GM18861 (cell line): ENCODE measurements around the gene MGMT.

Experiments
- ATAC-seq: cut with Tn5 transposase; IDR thresholded peaks from one replicate; pipeline ENCODE4 v1.9.1; 2021; ENCODE audit not compliant: unreplicated experiment

MGMT gene

DNA sequence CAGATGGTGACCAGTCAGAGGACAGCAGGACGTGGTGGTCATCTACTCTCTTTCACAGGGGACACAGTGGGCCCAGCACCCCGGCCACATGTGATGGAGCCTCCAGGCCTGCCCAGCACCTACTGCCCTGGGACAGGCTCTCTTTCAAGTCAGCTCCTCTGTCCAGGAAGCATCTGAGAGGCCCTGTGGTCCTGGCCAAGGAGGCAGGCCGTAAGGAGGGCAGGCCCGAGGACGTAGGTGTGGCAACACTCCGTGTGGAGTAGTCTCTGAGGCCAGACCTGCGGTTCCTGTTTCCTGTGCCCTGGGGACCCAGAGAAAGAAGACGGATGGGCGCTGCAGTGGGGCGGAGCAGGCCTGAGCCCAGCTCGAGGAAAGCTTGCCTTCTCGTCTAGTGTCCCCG, 317.9 kb downstream of the MGMT start:
- no peak for ATAC-seq

DNA sequence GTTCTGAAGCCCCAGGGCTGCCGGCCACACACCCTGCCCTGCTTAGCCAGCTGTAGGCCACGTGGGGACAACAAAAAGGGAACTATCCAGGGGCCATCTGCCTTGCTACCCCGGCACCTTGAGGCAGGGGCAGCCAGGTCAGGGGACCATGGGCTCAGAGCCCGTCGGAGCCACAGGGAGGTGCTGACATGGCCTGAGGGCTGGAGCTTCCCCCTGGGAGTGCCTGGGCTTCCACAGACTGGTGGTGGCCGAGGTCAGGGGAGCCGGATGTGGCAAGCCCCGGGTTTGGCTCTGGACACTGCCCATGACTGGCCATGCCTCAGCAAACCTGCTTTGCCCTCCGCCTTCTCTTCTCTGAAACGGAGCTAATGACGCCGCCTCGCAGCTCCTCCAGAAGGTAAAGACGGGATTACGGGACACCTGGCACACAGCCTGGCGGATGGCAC, 318.5 kb downstream of the MGMT start:
- no peak for ATAC-seq

DNA sequence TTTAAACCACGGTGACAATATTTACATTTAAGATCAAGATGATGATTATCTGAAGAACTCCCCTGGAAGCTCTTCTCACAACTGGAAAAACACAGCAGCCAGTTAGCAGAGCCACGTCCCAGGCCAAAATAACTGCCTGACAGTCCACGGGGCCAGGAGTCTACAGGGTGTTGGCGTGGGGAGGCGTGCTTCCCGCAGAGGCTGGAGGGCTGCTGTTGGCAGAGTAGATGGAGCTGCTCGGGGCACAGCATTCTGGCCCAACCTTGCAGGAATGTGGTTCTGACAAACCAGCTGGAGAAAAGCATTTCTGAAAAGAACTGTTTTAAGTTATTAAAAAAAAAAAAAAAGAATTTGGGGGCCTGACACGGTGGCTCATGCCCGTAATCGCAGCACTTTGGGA, 319.2 kb downstream of the MGMT start:
- ATAC-seq, result no peak

DNA sequence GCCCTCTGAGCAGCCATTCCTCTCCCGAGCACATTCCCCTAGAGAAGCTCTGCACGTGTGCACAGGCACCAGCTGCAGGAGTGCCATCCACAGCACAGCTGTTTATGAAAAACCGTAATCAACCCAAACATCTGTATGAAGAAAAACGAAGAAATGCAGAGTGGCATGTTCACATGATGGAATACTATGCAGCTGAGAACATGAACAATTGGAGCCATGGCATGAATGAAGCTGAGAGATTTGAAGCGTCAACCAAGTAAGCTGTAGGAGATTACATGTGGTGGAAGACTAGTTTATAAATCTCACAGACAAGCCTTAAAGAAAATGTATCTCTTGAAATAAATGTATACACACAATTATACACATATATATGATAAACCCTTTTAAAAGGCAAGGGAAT, 320.5 kb downstream of the MGMT start:
- no peak for ATAC-seq

DNA sequence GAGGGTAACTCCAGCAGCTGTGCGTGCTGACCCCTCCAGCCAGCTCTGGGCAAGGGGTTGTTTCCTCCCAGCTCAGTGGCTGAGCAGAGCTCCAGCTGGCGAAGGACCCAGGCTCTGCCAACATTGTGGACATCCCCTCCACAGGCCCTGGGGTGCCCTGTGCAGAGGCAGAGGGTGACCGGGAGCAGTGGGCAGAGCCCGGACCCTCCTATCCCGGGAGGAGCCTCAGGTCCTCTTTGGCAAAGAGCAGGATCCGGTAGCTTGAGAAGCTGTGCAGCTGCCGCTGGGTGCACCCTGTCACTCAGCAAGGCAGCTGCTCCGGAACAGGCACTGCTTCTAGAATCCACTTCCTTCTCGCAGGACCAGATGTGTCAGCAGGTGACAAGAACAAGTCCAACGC, 321.2 kb downstream of the MGMT start:
- ATAC-seq, result no peak

DNA sequence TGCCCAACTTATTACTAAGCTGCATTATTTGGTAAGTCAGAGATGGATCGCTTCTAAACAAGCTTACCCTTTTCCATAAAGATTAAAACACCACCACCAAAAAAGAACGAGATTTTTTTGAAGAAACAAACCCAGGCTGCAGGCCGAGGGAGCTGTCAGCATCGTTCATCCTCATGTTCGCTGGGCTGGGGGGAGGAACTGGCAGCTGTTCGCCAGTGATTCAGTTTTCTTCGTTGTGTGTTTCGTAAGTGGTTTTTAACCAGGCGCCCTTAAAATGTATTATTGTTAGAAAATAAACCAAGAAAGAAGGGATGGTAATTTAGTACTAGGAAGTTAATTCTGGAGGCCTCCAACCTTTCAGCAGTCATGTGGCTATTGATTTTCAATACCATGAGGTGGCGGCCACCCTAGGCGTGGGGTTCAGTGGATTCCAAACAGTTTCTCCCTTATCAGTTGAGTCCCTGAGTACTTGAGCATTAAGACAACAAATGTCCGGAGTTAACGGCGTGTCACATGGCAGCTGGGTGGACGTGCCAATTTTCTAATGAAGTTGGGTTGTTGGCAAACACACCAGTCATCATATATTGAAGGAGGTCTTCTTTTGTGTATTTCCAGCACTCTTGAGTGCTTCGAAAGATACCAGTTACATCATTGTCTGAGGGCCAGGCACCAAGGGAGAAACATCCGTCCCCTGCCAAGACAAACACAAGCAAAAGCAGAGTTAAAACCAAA, 323.8 kb downstream of the MGMT start:
- no peak for ATAC-seq

DNA sequence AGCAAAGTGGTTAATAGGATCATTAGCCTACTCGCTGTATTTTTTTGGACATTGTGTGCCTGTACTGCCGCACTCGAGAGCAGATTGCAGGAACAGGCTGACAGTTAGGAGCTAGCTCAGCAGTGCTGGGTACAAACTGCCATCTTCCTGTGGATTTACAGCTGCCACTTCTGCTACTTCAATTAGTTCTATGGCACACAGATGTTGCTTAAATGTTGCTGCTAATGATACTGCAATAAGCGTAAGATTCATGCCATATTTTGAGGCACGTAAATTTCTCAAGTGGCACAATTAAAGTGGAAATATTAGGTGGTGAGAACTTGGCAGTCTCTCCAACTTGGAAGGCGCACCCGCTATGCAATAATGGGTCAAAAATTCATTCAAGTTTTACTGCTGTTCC, 325.1 kb downstream of the MGMT start:
- no peak for ATAC-seq

DNA sequence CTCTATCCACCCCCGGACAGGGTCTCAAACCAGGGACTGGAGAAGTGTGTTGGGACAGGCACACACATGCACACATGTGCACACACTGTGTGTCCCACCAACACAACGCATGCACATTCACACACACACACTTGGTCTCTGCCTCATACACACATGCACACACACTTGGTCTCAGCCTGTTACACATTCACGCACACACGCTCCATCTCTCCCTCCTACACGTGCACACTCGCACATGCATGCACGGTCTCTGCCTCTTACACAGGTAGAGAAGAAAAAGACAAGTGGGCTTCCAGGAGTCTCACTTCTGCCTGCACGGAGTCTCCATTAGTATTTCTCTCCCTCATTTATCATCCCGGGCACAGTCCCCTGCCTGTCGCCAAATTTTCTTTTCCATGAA, 325.8 kb downstream of the MGMT start:
- no peak for ATAC-seq

DNA sequence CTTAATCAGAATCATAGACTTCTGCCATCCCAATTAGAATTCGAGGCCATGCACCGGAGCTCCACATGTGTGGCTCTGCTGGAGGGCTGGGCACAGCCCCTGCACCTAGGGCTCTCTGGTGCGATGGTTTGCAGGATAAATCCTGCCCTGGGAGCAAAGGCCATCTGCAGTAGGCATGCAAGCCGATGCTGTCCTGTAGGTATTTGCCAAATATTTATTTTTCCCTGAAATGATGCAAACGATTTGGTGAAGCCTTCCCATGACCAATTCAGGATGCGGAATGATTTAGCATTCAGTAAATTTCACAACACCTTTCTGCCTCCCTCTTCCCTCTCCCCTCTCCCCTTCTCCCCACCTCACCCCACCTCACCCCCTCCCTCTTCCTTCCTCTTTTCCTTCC, 326.4 kb downstream of the MGMT start:
- no peak for ATAC-seq

DNA sequence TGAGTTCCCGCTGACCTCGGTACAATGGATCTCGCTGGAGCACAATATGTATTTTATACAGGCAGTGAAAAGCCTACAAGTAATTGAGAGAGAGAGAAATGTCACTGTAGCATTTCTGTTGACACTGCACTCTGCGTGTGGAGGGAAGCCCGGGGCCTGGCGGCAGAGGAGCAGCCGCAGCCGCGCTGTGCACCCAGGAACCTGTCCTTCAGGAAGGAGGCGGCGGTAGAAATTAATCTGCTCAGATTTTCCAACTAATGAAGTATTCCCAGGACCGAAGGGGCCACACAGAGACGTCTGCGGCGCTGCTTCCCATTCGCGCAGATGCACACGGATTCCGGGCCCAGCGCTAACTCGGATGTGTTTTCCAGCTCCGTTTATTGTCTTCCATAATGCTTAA, 327.0 kb downstream of the MGMT start:
- no peak for ATAC-seq

DNA sequence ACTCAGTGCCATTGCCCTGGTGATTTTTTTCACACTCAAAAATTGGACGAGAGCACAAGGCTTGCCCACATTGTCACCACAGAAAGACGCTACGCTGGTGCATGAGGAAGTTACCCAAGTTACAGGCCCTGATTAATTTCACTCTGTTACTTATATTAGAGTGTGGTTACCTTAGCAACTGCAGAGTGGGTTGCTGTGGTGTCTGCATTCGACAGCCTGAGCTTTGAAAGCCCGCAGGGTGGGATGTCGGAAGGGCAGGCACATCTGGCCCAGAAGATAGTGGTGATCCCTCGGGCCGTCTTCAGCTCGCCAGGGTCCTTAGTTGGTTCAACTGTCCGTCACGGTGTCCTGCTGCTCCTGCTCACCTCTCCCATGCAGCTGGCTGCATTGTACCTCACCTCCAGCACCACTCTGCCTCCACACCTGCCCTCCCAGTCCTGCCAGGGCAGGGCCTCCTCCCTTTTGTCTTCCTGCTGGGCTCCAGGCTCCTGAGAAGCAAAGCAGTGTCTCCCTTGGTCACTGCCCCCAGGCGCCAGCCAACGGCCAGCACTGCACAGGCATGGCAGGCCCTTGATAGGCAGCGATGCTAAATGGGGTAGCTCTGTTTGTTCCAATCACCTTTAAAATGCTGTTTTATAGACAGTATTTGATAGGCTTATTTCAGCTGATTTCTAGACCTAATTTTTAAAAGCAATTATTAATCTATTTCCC, 329.8 kb downstream of the MGMT start:
- ATAC-seq, result no peak

DNA sequence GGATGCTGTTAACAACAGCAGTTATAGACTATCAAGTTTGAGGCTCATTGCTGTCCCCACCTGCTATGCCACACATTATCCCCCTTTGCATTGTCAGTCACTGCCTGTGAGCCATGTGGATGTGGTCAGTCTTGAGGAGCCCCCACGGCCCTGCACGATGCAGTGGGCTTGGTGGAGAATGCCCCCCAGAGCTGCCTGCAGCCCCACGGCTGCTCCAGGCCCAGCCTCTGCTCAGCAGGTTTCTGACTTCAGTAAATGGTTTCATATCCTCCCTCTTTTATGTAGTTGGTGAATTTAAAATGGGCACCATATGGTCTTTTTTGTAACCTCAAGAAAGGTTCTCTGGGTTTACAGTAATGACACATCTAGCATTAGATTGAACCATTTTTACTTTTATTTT, 332.9 kb downstream of the MGMT start:
- ATAC-seq, result no peak

DNA sequence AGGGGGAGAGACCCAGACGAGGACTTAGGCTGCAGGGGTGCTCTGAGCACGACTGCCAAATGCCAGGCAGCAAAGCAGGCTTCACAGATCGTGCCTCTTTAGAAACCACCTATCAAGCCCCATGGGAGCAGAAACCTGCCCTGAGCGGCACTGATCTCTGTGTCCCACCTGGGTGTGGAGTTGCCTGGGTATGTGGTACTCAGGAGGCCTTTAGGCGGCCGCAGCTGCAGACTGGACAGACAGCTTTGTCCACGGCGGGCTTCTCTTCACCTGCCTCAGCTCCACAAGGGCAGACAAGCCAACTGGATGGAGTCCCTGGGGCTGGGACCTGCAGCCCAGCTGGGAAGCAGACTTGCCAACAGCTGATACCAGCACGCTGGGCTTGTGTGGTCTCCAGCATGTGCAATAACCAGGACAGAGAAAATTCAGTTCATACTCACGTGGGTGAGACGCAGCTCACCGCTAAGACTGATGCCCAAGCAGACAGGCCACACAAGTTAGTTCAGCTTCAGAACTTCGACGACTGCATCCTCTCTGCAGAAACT, 333.8 kb downstream of the MGMT start:
- ATAC-seq, result no peak

DNA sequence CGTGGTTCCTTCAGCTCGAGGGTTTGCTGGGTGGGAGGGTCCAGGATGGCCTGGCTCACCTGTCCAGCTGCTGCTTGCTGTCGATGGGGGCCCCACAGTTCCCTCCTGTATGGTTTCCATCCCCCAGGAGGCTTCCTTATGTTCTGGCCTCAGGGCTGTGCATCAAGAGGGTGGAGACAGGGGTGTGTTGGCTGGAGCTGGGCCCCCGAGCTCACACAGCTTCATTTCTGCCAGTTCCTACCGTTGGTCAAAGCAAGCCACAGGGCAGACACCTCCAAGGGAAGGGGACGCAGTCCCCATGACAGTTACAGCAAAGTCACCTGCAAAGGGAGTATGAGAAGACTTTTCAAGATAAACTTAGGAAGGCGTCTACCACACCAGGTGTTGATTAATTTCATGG, 340.2 kb downstream of the MGMT start:
- ATAC-seq, result no peak

DNA sequence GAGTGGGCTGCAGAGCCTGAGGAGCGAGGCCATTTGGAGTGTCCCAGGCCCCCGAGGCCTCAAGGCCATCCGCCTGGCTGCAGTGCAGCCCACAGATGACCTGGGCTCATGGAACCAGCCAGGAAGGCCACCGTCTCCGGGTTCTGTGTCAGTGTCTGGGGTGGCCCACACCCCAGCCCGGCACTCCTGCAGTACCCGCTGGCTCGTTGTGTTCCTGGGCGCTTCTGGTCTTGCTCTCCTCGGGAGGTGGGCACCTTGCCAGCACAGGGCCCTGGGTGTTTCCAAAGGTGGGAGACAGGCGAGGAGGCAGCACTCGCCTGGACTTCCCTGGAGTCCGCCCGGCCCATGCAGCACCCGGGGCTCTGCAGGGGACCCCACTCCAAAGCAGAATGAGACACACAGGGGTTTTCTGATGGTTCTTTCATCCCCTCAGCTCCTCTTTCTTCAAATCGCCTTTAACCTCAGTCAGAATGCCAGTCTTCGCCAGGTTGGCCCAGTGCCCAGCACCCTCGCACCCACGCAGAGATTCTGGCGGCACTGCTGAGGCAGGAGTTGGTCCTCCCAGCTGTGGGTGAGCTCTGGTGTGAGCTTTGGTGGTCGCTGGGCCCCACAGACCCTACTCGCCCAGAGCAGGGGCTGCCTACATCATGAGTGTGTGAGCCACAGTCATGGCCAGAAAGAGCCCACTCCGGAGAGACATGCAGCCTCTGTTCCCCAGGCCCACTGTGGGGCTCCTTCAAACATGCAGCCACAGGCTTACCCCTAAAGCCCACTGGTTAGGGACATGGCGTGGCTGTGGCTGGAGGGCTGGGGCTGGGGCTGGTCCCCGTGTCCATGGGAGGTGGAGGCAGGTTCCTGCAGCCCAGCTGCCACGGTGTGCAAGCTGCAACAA, 341.3 kb downstream of the MGMT start:
- no peak for ATAC-seq

DNA sequence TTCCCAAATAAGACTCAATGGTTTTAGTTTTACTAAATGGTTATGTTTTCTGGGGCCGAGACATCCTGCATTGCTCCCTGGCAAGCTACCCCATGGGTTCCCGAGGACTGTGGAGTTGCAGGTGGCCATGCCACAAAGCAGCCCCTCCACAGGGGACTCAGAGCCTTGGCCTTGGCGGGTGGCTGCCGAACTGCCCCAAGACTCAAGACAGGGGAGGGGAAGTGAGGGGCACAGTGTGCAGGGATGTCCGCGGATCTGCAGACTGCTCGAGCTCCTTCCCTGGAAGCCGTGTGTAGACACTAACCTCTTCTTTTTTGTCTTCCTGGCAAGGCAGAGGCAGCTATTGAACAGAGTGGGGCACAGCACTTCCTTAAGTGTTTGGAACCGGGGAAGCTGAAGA, 342.4 kb downstream of the MGMT start:
- no peak for ATAC-seq

DNA sequence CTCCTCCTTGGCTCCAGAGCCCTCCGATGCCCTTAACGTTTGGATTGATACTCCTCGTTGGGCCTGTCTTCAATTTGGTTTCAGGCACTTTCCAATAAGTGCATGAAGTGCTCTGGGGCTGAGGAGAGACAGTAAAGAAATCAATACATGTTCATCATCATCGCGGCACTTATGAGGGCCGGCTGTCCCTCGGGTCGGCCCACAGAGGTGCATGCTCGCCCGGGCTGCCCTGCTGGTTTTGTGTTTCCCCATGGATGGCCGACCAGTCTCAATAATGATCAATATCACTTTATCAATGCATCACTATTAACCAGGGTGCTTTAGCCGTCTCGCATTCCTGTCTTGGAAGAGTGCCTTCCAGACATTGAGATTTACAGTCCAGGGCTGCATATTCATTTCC, 342.8 kb downstream of the MGMT start:
- no peak for ATAC-seq

DNA sequence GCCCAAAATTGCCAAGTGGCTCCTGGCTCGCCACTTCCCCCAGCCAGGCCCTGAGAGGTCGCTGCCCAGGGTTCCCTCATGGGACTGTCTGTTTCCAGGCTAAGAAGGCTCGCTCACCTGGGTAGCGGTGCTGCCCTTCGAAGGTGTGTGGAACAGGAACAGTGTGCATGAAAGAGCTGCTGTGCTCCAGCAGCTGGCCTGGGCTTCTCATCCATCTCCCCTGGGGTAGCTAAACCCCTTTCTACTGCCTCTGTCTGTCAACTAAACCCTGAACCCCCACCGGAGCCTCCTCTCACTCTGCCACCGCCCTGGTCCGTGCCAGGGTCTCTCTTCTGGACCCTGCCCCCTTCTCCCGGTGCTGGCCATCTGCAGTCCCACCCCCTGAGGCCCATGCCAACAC, 344.2 kb downstream of the MGMT start:
- no peak for ATAC-seq

DNA sequence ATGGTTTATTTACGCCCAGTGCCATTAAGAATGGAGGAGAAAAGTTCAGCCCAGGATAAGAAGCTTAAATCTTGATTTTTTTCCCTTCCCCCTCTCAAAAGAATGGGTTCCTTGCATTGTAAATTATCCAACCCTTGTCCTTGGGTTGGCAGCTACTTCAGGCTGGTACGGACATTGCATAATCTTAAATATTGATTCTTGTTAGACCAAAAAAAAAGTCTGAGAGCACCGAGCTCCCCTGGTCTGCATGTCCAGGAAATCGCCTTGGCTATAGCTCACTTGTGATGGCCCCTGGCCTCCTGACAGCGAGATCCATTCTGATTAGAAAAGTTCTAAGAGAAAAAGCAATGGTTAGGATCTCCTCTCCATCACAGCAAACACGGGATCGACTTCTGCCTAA, 345.4 kb downstream of the MGMT start:
- ATAC-seq, result no peak

DNA sequence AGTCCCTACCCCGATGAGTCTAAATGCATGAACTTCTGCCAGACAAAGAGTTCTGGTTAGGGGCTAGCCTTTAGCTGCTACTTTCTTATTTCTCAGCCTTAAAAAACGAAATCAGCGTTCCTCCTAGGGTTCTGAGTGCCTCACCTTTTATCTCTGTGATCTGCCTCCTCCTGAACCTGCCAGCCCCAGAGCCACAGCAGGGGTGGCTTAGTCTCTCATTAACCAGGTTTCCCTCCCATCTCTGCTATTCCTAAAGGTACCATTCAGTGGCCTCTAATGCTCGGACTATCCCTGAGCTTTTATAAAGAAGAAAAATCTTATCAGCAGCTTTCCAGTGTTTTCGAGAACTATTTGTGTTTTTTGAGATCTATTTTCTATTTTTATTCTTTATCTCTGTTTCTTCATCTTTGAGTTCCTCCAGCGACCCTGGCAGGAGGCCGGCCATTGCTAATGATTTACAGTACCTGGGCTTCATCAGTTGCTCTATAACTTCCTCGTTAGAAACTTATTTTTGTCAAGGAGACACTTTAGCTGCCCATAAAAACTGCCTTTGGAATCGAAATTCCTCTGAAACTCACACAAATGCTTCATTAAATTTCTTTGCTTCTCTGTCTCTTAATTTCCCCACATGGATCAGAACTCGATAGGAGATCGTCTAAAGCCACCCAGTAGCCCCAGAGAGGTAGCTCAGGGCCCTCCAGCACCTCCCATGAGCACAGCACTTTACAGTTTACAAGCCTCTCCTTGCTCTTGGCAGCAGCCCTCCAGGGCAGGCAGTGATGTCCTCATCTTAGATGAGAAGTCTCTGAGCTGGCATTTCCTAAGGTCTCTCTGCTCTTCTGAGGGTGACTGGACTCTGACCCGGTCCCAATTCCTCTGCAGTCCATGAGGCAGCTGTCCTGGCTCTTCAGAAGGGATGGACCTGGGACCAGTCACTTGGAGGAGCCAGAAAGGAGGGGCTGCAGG, 347.9 kb downstream of the MGMT start:
- ATAC-seq, result no peak
